HEK293 (cell line): ENCODE results near the gene MPPE1.

Source experiments
- CTCF ChIA-PET: fragments of 350-600 bp; formaldehyde crosslinking; extraction: SDS; loops from one replicate; lab custom pipeline; 2021; ENCODE audit warnings: antibody characterized with exemption; lab: Yijun Ruan, JAX
- POLR2A ChIA-PET: fragments of 300-600 bp; formaldehyde crosslinking; extraction: SDS; loops from one replicate; lab custom pipeline; 2020; ENCODE audit warnings: antibody characterized with exemption, inconsistent platforms; lab: Yijun Ruan, JAX
- H3K27ac ChIP-seq: fragments of 200-500 bp; sonication (Bioruptor generic); 2 replicates; pipeline ENCODE4 v1.5.1; 2014; ENCODE audit warnings: low read depth, low read length, control low read depth, inconsistent platforms; ENCODE audit errors: extremely low read depth
- H3K36me3 ChIP-seq, 2 experiments: fragments of 200-500 bp in 1 of 2; sonication (Bioruptor generic) in 1 of 2; 1 replicate in 1 of 2; 2 replicates in 1 of 2; pipeline ENCODE4 v1.5.1; 2014 to 2017; ENCODE audit warnings: inconsistent platforms in 2 of 2, low read length in 2 of 2; ENCODE audit not compliant: control insufficient read depth in 2 of 2, insufficient read depth in 1 of 2
- H3K4me1 ChIP-seq: fragments of 200-500 bp; sonication (Bioruptor generic); 2 replicates; pipeline ENCODE4 v1.5.1; 2014; ENCODE audit warnings: mild to moderate bottlenecking, low read length, inconsistent platforms; ENCODE audit not compliant: control insufficient read depth, insufficient read depth
- H3K4me3 ChIP-seq: 2 replicates; pipeline ENCODE4 v1.5.1; 2011; ENCODE audit warnings: low read depth, mild to moderate bottlenecking, control low read depth, low read length, moderate library complexity
- H3K9me3 ChIP-seq: fragments of 200-500 bp; sonication (Bioruptor generic); 2 replicates; pipeline ENCODE4 v1.5.1; 2014; ENCODE audit warnings: low read depth, low read length, inconsistent platforms; ENCODE audit not compliant: control insufficient read depth, insufficient read depth
- HOXC10 ChIP-seq: sonication (generic); formaldehyde crosslinking; IDR thresholded peaks from 2 replicates; pipeline ENCODE4 v1.8.1; 2023; ENCODE audit warnings: mild to moderate bottlenecking, missing genetic modification reagents
- KLF1 ChIP-seq: fragments of 450-650 bp; formaldehyde crosslinking; IDR thresholded peaks from 2 replicates; pipeline ENCODE4 v1.5.1; 2016; ENCODE audit warnings: missing biosample characterization, missing genetic modification characterization
- ZBTB48 ChIP-seq: fragments of 450-650 bp; formaldehyde crosslinking; IDR thresholded peaks from 2 replicates; pipeline ENCODE4 v1.5.1; 2016; ENCODE audit warnings: missing biosample characterization, missing genetic modification characterization
- ZEB2 ChIP-seq: fragments of 450-650 bp; formaldehyde crosslinking; IDR thresholded peaks from 2 replicates; pipeline ENCODE4 v1.5.1; 2016; ENCODE audit warnings: missing biosample characterization, missing genetic modification characterization
- ZFHX2 ChIP-seq: fragments of 450-650 bp; formaldehyde crosslinking; conservative IDR thresholded peaks from 2 replicates; pipeline ENCODE4 v1.5.1; 2016; ENCODE audit warnings: missing biosample characterization, missing genetic modification characterization
- ZFP69B ChIP-seq: fragments of 450-650 bp; formaldehyde crosslinking; IDR thresholded peaks from 2 replicates; pipeline ENCODE4 v1.5.1; 2016; ENCODE audit warnings: missing biosample characterization, missing genetic modification characterization
- ZNF112 ChIP-seq: fragments of 450-650 bp; formaldehyde crosslinking; IDR thresholded peaks from 2 replicates; pipeline ENCODE4 v1.5.0; 2017; ENCODE audit warnings: missing biosample characterization, missing genetic modification characterization
- ZNF121 ChIP-seq: fragments of 450-650 bp; formaldehyde crosslinking; IDR thresholded peaks from 2 replicates; pipeline ENCODE4 v1.5.1; 2016; ENCODE audit warnings: missing biosample characterization, missing genetic modification characterization
- ZNF19 ChIP-seq: fragments of 450-650 bp; formaldehyde crosslinking; IDR thresholded peaks from 2 replicates; pipeline ENCODE4; 2016; ENCODE audit warnings: missing biosample characterization, missing genetic modification characterization, low read depth
- ZNF221 ChIP-seq: fragments of 450-650 bp; formaldehyde crosslinking; IDR thresholded peaks from 2 replicates; pipeline ENCODE4 v1.5.1; 2017; ENCODE audit warnings: missing biosample characterization, missing genetic modification characterization, borderline replicate concordance
- ZNF266 ChIP-seq: fragments of 450-650 bp; formaldehyde crosslinking; IDR thresholded peaks from 2 replicates; pipeline ENCODE4 v1.5.1; 2016; ENCODE audit warnings: missing biosample characterization, missing genetic modification characterization, low read depth
- ZNF416 ChIP-seq: fragments of 450-650 bp; formaldehyde crosslinking; IDR thresholded peaks from 2 replicates; pipeline ENCODE4 v1.5.1; 2016; ENCODE audit warnings: missing biosample characterization, missing genetic modification characterization
- ZNF548 ChIP-seq: fragments of 450-650 bp; formaldehyde crosslinking; IDR thresholded peaks from 2 replicates; pipeline ENCODE4 v1.5.1; 2016; ENCODE audit warnings: missing biosample characterization, missing genetic modification characterization
- ZNF600 ChIP-seq: fragments of 450-650 bp; formaldehyde crosslinking; IDR thresholded peaks from 2 replicates; pipeline ENCODE4 v1.5.1; 2016; ENCODE audit warnings: missing biosample characterization, missing genetic modification characterization
- ZNF660 ChIP-seq: fragments of 450-650 bp; IDR thresholded peaks from 2 replicates; pipeline ENCODE4 v1.5.1; 2018; ENCODE audit warnings: missing biosample characterization, mild to moderate bottlenecking, missing genetic modification characterization
- ZSCAN30 ChIP-seq: fragments of 450-650 bp; IDR thresholded peaks from 2 replicates; pipeline ENCODE4 v1.5.1; 2018; ENCODE audit warnings: missing biosample characterization, mild to moderate bottlenecking, missing genetic modification characterization, moderate library complexity
- TF ChIP-seq, protein P1 (sequence below): fragments of 450-650 bp; formaldehyde crosslinking; conservative IDR thresholded peaks from 2 replicates; pipeline ENCODE4 v1.5.1; 2016; ENCODE audit warnings: low read depth, missing biosample characterization, missing genetic modification characterization
- TF ChIP-seq, protein P2 (sequence below): fragments of 450-650 bp; formaldehyde crosslinking; IDR thresholded peaks from 2 replicates; pipeline ENCODE4 v1.5.0; 2017; ENCODE audit warnings: missing biosample characterization, missing genetic modification characterization, borderline replicate concordance
- TF ChIP-seq, protein P3 (sequence below): IDR thresholded peaks from 2 replicates; pipeline ENCODE4 v1.6.1; 2011; ENCODE audit warnings: mild to moderate bottlenecking, low read depth, low read length, borderline replicate concordance
- TF ChIP-seq, protein P4 (sequence below): fragments of 450-650 bp; formaldehyde crosslinking; IDR thresholded peaks from 2 replicates; pipeline ENCODE4 v1.5.1; 2016; ENCODE audit warnings: missing biosample characterization, missing genetic modification characterization
- TF ChIP-seq, protein P5 (sequence below): fragments of 450-650 bp; formaldehyde crosslinking; IDR thresholded peaks from 2 replicates; pipeline ENCODE4 v1.5.1; 2016; ENCODE audit warnings: missing biosample characterization, missing genetic modification characterization

The MPPE1 gene

DNA sequence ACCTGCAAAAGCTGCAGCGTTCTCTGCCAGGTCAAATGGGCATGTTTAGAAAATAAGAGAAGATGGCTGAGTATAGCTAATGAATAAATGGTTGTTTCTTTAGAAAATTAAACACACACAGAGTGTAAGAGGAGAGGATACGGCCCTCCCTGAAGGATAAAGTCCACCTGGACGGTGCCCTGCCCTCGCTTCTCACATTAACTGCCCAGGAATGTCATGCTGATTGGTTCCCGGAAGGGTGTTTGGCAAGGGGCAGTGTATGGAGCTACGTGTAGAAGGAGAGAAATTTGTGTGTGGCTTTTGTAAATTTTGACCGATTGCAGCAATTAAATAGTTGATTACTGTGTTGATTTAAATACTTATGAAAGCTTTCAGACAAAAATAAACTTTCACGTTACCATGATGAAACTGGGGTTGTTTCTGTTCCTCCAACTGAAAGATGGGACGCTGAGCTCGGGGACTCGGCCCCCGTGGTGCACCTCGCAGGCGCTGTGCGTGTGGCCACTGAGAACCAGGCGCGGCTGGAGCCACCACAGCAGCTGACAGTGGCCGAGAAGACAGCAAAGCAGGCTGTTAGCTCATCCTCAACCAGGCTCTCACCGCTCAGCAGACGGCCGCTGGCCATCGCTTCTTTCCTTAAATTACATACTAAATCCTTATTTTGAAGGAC lies 22.7 kb downstream of the MPPE1 start (continued):
- TF ChIP-seq, protein P1, sequence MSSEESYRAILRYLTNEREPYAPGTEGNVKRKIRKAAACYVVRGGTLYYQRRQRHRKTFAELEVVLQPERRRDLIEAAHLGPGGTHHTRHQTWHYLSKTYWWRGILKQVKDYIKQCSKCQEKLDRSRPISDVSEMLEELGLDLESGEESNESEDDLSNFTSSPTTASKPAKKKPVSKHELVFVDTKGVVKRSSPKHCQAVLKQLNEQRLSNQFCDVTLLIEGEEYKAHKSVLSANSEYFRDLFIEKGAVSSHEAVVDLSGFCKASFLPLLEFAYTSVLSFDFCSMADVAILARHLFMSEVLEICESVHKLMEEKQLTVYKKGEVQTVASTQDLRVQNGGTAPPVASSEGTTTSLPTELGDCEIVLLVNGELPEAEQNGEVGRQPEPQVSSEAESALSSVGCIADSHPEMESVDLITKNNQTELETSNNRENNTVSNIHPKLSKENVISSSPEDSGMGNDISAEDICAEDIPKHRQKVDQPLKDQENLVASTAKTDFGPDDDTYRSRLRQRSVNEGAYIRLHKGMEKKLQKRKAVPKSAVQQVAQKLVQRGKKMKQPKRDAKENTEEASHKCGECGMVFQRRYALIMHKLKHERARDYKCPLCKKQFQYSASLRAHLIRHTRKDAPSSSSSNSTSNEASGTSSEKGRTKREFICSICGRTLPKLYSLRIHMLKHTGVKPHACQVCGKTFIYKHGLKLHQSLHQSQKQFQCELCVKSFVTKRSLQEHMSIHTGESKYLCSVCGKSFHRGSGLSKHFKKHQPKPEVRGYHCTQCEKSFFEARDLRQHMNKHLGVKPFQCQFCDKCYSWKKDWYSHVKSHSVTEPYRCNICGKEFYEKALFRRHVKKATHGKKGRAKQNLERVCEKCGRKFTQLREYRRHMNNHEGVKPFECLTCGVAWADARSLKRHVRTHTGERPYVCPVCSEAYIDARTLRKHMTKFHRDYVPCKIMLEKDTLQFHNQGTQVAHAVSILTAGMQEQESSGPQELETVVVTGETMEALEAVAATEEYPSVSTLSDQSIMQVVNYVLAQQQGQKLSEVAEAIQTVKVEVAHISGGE (tag by site-specific recombination), result no peak
- TF ChIP-seq ZNF221 (no peak), ZNF19 (tag by site-specific recombination) (no peak), ZNF416 (tag by site-specific recombination) (no peak), HOXC10 (CRISPR knock-in tag) (no peak)
- TF ChIP-seq, protein P2, sequence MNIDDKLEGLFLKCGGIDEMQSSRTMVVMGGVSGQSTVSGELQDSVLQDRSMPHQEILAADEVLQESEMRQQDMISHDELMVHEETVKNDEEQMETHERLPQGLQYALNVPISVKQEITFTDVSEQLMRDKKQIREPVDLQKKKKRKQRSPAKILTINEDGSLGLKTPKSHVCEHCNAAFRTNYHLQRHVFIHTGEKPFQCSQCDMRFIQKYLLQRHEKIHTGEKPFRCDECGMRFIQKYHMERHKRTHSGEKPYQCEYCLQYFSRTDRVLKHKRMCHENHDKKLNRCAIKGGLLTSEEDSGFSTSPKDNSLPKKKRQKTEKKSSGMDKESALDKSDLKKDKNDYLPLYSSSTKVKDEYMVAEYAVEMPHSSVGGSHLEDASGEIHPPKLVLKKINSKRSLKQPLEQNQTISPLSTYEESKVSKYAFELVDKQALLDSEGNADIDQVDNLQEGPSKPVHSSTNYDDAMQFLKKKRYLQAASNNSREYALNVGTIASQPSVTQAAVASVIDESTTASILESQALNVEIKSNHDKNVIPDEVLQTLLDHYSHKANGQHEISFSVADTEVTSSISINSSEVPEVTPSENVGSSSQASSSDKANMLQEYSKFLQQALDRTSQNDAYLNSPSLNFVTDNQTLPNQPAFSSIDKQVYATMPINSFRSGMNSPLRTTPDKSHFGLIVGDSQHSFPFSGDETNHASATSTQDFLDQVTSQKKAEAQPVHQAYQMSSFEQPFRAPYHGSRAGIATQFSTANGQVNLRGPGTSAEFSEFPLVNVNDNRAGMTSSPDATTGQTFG (tag by site-specific recombination), result no peak

DNA sequence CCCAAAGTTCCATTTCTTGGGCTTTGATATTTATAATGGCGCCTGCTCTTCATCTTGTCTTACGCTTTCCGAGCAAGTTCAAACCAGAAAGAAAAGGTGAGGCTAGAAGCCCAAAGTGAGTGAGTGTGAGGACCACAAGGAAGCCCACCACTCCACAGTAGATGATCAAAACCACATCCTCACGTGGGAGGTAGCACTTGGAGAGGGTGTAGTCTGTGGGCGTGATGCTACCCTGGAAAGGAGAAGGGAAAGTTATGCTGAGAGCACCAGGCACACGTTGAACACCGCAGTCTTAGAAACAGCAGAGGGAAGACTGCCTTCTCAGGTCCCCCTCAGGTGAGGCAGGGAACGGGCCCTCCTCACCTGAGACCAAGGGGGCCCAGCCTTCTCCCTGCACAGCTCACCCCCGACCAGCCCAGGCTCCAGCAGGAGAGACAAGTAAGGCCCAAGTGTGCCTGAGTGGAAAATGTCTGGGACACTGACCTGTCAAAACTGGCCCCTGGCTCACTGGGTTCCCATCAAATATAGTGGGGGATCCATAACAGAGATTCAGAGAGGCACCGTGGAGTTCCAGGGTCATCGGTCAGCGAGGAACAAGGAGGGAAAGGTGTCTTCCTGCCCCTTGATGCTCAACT lies 23.6 kb downstream of the MPPE1 start:
- ChIA-PET POLR2A (no interaction called here), CTCF (interaction anchor here (1.5 kb wide), 1 partner anchor 53 kb away, joined by 4 read pairs; no protein-coding TSS in a partner anchor)
- peaks cover 0 to 43% of the 10 kb centered on the region in 2 experiments; a peak in 2 of 3 replicates for H3K36me3 ChIP-seq
- 0 out of 2 replicates have a peak, but pooled peaks cover 3% of the 10 kb centered on the region for H3K4me1 ChIP-seq
- no peaks in the 10 kb centered on the region for H3K9me3 ChIP-seq
- TF ChIP-seq ZSCAN30 (tag by site-specific recombination), result no peak
- TF ChIP-seq ZNF266 (tag by site-specific recombination), result no peak
- TF ChIP-seq ZFHX2 (tag by site-specific recombination), result peak; percentile 60
- TF ChIP-seq ZNF112 (tag by site-specific recombination), result no peak
- no peak overlapping the region for H3K4me3 ChIP-seq
- H3K27ac ChIP-seq, result no peak overlapping the region

DNA sequence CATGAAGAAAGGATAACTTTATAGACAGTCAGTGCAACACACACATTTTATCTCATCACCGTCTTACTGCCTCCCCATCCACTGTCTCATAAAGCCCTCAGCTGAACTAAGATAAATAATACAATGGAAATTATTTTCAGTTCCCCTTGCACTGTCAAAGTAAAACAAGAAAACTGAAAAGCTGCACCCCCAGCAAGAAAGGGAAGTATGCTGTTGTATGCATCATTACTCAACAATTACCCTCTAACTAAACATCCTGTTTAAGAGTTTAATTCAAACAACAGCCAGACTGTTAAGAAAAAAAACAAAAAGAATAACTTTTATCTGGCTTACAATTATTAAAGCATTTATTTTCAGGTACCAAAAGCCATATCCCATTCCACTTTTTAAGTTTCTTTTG lies 25.0 kb downstream of the MPPE1 start:
- Histone ChIP-seq H3K9me3 (no peaks in the 10 kb centered on the region), H3K4me1 (0 out of 2 replicates have a peak, but pooled peaks cover 3% of the 10 kb centered on the region), H3K27ac (no peak overlapping the region), H3K4me3 (no peak overlapping the region), H3K36me3 (peaks cover 0 to 29% of the 10 kb centered on the region in 2 experiments; a peak in 1 of 3 replicates)
- POLR2A ChIA-PET, result no interaction called here
- CTCF ChIA-PET, result interaction anchor here (0.5 to 0.9 kb wide), 4 partner anchors 25 to 206 kb away, joined by 3 to 4 read pairs (median 4); partner anchors contain the start of gene MPPE1
- TF ChIP-seq ZNF121 (tag by site-specific recombination) (no peak), ZBTB48 (tag by site-specific recombination) (no peak), ZNF600 (tag by site-specific recombination) (no peak), ZFP69B (tag by site-specific recombination) (no peak), ZNF548 (tag by site-specific recombination) (no peak), ZEB2 (tag by site-specific recombination) (no peak), KLF1 (no peak), ZNF660 (tag by site-specific recombination) (no peak)
- TF ChIP-seq, protein P3, sequence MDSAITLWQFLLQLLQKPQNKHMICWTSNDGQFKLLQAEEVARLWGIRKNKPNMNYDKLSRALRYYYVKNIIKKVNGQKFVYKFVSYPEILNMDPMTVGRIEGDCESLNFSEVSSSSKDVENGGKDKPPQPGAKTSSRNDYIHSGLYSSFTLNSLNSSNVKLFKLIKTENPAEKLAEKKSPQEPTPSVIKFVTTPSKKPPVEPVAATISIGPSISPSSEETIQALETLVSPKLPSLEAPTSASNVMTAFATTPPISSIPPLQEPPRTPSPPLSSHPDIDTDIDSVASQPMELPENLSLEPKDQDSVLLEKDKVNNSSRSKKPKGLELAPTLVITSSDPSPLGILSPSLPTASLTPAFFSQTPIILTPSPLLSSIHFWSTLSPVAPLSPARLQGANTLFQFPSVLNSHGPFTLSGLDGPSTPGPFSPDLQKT, result no peak
- TF ChIP-seq, protein P4, sequence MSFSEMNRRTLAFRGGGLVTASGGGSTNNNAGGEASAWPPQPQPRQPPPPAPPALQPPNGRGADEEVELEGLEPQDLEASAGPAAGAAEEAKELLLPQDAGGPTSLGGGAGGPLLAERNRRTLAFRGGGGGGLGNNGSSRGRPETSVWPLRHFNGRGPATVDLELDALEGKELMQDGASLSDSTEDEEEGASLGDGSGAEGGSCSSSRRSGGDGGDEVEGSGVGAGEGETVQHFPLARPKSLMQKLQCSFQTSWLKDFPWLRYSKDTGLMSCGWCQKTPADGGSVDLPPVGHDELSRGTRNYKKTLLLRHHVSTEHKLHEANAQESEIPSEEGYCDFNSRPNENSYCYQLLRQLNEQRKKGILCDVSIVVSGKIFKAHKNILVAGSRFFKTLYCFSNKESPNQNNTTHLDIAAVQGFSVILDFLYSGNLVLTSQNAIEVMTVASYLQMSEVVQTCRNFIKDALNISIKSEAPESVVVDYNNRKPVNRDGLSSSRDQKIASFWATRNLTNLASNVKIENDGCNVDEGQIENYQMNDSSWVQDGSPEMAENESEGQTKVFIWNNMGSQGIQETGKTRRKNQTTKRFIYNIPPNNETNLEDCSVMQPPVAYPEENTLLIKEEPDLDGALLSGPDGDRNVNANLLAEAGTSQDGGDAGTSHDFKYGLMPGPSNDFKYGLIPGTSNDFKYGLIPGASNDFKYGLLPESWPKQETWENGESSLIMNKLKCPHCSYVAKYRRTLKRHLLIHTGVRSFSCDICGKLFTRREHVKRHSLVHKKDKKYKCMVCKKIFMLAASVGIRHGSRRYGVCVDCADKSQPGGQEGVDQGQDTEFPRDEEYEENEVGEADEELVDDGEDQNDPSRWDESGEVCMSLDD (tag by site-specific recombination), result no peak
- TF ChIP-seq, protein P5, sequence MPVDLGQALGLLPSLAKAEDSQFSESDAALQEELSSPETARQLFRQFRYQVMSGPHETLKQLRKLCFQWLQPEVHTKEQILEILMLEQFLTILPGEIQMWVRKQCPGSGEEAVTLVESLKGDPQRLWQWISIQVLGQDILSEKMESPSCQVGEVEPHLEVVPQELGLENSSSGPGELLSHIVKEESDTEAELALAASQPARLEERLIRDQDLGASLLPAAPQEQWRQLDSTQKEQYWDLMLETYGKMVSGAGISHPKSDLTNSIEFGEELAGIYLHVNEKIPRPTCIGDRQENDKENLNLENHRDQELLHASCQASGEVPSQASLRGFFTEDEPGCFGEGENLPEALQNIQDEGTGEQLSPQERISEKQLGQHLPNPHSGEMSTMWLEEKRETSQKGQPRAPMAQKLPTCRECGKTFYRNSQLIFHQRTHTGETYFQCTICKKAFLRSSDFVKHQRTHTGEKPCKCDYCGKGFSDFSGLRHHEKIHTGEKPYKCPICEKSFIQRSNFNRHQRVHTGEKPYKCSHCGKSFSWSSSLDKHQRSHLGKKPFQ (tag by site-specific recombination), result no peak
